Neural cell (in vitro differentiated cells): ENCODE results near the gene CEL.

Source experiments
- EP300 ChIP-seq: fragments of 450-650 bp; conservative IDR thresholded peaks from 2 replicates; pipeline ENCODE4 v1.6.1; 2014; ENCODE audit warnings: antibody characterized with exemption, mild to moderate bottlenecking, moderate library complexity; ENCODE audit not compliant: poor library complexity, severe bottlenecking
- MXI1 ChIP-seq: fragments of 450-650 bp; conservative IDR thresholded peaks from 2 replicates; pipeline ENCODE4 v1.6.1; 2014; ENCODE audit warnings: antibody characterized with exemption, mild to moderate bottlenecking; ENCODE audit not compliant: poor library complexity, severe bottlenecking
- POLR2AphosphoS5 ChIP-seq: IDR thresholded peaks from 2 replicates; pipeline ENCODE4 v1.6.1; 2012
- RAD21 ChIP-seq: fragments of 450-650 bp; conservative IDR thresholded peaks from 2 replicates; pipeline ENCODE4 v1.6.1; 2014; ENCODE audit warnings: antibody characterized with exemption, mild to moderate bottlenecking, moderate library complexity
- TAF1 ChIP-seq: IDR thresholded peaks from 2 replicates; pipeline ENCODE4 v1.6.1; 2012; ENCODE audit warnings: low read depth
- TF ChIP-seq, protein P1 (sequence below): fragments of 450-650 bp; IDR thresholded peaks from 2 replicates; pipeline ENCODE4 v1.5.1; 2014; ENCODE audit warnings: antibody characterized with exemption, mild to moderate bottlenecking, moderate library complexity; ENCODE audit not compliant: poor library complexity, severe bottlenecking

DNA sequence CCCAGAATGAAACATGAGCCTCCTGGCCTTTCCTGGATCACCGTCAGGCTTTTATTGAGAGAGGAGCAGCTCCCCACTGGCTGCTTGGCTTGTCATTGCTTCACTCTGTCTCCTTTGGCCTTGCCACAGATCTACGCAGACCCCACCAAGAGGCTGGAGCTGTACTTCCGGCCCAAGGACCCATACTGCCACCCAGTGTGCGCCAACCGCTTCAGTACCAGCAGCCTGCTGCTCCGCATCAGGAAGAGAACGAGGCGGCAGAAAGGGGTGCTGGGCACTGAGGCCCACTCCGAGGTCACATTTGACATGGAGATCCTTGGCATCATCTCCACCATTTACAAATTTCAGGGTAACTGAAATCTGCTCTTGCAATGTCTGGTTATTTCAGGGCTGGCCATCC is 19.8 kb upstream of the CEL start:
- no peak for TF ChIP-seq RAD21
- TF ChIP-seq, protein P1, sequence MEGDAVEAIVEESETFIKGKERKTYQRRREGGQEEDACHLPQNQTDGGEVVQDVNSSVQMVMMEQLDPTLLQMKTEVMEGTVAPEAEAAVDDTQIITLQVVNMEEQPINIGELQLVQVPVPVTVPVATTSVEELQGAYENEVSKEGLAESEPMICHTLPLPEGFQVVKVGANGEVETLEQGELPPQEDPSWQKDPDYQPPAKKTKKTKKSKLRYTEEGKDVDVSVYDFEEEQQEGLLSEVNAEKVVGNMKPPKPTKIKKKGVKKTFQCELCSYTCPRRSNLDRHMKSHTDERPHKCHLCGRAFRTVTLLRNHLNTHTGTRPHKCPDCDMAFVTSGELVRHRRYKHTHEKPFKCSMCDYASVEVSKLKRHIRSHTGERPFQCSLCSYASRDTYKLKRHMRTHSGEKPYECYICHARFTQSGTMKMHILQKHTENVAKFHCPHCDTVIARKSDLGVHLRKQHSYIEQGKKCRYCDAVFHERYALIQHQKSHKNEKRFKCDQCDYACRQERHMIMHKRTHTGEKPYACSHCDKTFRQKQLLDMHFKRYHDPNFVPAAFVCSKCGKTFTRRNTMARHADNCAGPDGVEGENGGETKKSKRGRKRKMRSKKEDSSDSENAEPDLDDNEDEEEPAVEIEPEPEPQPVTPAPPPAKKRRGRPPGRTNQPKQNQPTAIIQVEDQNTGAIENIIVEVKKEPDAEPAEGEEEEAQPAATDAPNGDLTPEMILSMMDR = no peak
- no peak for TF ChIP-seq EP300
- no peak for TF ChIP-seq POLR2AphosphoS5
- no peak for TF ChIP-seq TAF1
- TF ChIP-seq MXI1 = no peak
